Vagina (tissue), 2 donors: ENCODE data around the gene SLC6A6.

Experiments
- CTCF ChIP-seq, 3 experiments: fragments of 450-650 bp in 2 of 3; fragments of 200-600 bp in 1 of 3; sonication (generic) in 1 of 3; IDR thresholded peaks; one replicate each; pipeline ENCODE4 v1.5.1; 2017 to 2019; ENCODE audit warnings: antibody characterized with exemption in 3 of 3, mild to moderate bottlenecking in 2 of 3, moderate library complexity in 2 of 3
- POLR2A ChIP-seq, 2 donors: fragments of 450-650 bp; IDR thresholded peaks; one replicate each; pipeline ENCODE4 v1.6.1; 2017; ENCODE audit warnings: antibody characterized with exemption in 2 of 2, mild to moderate bottlenecking in 2 of 2, moderate library complexity in 2 of 2

DNA sequence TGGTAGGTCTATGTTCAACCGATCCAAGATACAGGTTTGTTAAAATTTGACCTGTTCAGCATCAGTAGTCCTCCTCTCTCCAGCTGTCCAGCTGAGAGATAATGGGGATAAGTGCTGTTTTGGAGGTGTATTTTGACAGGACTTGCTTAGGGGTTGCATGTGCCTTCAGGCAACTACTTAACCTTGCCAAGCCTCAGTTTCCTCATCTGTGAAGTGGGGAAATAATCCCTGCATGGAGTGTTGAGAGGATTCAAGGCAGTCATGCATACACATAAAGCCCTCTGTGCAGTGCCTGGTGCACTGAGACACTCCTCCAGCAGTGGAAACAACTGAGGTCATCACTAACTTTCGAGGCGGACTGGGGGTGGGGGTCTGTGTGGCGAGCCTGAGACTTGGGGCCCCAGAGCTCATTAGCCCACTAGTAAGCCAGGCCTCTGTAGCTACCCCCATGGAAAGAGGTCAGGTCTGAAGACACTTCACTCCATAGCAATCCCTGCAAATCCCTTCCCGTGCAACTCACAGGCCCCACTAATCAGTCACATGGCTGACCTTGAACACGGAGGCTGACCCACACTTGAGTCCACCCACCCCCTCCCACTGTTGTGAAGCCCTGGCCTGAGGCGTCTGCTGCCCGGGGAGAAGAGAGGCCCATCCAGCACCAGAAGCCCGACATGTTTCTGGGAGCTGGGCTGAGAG is 25.9 kb upstream of the SLC6A6 start:
- TF ChIP-seq CTCF (IDR thresholded peaks at IDR 0.05) (no peak), POLR2A (IDR thresholded peaks at IDR 0.05) (no peak)
